Esophagus muscularis mucosa (tissue), 4 donors: ENCODE measurements around the gene SLC3A2.

Source experiments
- CTCF ChIP-seq, 3 experiments: fragments of 200-600 bp in 2 of 3; fragments of 450-650 bp in 1 of 3; sonication (generic) in 2 of 3; IDR thresholded peaks; one replicate each; pipeline ENCODE4 v1.5.1; 2017 to 2019; ENCODE audit warnings: antibody characterized with exemption in 3 of 3, mild to moderate bottlenecking in 2 of 3, moderate library complexity in 1 of 3
- EP300 ChIP-seq: sonication (generic); formaldehyde crosslinking; IDR thresholded peaks from one replicate; pipeline ENCODE4 v1.6.1; 2017; ENCODE audit warnings: antibody characterized with exemption
- POLR2AphosphoS5 ChIP-seq, 2 donors: sonication (generic); formaldehyde crosslinking; IDR thresholded peaks; one replicate each; pipeline ENCODE4 v1.6.1; 2017; ENCODE audit warnings: antibody characterized with exemption in 2 of 2

GRCh38 chr11:62933285-62933684 is 52.6 kb downstream of the SLC3A2 start:
- TF ChIP-seq CTCF (IDR thresholded peaks at IDR 0.05) = no peak
- no peak for TF ChIP-seq EP300
- no peak for TF ChIP-seq POLR2AphosphoS5 (IDR thresholded peaks at IDR 0.05)
